Stomach (tissue), 4 donors: Measurements from ENCODE around the gene METTL21C.

Experiments
- EP300 ChIP-seq: sonication (generic); formaldehyde crosslinking; IDR thresholded peaks from one replicate; pipeline ENCODE4 v1.6.1; 2017; ENCODE audit warnings: antibody characterized with exemption
- POLR2A ChIP-seq, 4 donors: fragments of 450-650 bp; IDR thresholded peaks; one replicate each; pipeline ENCODE4 v1.6.1; 2016; ENCODE audit warnings: antibody characterized with exemption in 4 of 4, control low read depth in 2 of 4, mild to moderate bottlenecking in 1 of 4, moderate library complexity in 1 of 4
- POLR2AphosphoS5 ChIP-seq, 3 donors: sonication (generic); formaldehyde crosslinking; IDR thresholded peaks; one replicate each; pipeline ENCODE4 v1.6.1; 2016; ENCODE audit warnings: antibody characterized with exemption in 3 of 3
- TF ChIP-seq, protein P1 (sequence below), 7 experiments: fragments of 450-650 bp in 4 of 7; fragments of 200-600 bp in 3 of 7; sonication (generic) in 3 of 7; IDR thresholded peaks; one replicate each; pipeline ENCODE4 v1.5.1; 2016 to 2019; ENCODE audit warnings: antibody characterized with exemption in 7 of 7, control low read depth in 2 of 7, mild to moderate bottlenecking in 1 of 7

DNA sequence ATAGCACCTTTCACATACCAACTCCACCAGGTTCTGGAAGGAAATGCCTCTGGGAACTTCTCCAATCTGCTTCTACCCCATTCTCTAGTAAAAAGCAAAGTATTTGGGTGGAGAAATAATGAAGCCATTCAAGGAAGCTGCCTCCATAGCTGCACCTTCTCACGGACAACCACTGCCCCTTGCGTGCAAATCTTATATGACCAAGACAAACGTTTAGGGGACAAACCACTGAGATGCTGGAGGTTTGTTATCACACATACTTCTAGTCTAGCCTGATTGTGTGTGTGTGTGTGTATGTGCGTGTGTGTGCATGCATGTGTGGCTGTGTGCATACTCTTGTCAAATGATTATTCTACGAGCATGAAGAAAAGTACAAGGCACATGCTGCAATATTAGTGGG lies 6.5 kb upstream of the METTL21C start:
- TF ChIP-seq EP300 (no peak), POLR2AphosphoS5 (IDR thresholded peaks at IDR 0.05) (no peak), POLR2A (IDR thresholded peaks at IDR 0.05) (no peak)
- TF ChIP-seq, protein P1, sequence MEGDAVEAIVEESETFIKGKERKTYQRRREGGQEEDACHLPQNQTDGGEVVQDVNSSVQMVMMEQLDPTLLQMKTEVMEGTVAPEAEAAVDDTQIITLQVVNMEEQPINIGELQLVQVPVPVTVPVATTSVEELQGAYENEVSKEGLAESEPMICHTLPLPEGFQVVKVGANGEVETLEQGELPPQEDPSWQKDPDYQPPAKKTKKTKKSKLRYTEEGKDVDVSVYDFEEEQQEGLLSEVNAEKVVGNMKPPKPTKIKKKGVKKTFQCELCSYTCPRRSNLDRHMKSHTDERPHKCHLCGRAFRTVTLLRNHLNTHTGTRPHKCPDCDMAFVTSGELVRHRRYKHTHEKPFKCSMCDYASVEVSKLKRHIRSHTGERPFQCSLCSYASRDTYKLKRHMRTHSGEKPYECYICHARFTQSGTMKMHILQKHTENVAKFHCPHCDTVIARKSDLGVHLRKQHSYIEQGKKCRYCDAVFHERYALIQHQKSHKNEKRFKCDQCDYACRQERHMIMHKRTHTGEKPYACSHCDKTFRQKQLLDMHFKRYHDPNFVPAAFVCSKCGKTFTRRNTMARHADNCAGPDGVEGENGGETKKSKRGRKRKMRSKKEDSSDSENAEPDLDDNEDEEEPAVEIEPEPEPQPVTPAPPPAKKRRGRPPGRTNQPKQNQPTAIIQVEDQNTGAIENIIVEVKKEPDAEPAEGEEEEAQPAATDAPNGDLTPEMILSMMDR (IDR thresholded peaks at IDR 0.05) = no peak
